Renal cortical epithelial cell (primary cell): Measurements from ENCODE around the gene NF1. TPM values are rescaled to one million over a fixed set of nuclear protein-coding genes. Genes with fewer than 3 reads are reported as not detected.

Experiments
- DNase-seq: peaks from one replicate; pipeline ENCODE4 v3.0.0-alpha.2; 2011; ENCODE audit warnings: low read depth
- total RNA-seq: library from RNA; depleted of rRNA; stranded (reverse); fragments of >200 nt; gene quantifications from 2 replicates; pipeline ENCODE4 v1.2.3, GENCODE V29; 2014

Gene NF1
- total RNA-seq, 1 donor from 2014 or later = 121 TPM

- DNase-seq = no peak
Measured at GRCh38 chr17:31401456-31402254, 306.9 kb downstream of the NF1 start.

GRCh38 chr17:31404028-31404949, 309.5 kb downstream of the NF1 start:
- DNase-seq = no peak

- DNase-seq = no peak
Measured at GRCh38 chr17:31405890-31406371, 311.2 kb downstream of the NF1 start.

- no peak for DNase-seq
Measured at GRCh38 chr17:31408586-31408985, 313.8 kb downstream of the NF1 start.

GRCh38 chr17:31411707-31412285, 317.0 kb downstream of the NF1 start:
- no peak for DNase-seq

- DNase-seq = no peak
Measured at GRCh38 chr17:31412511-31412910, 317.7 kb downstream of the NF1 start.

GRCh38 chr17:31413081-31413799, 318.5 kb downstream of the NF1 start:
- no peak for DNase-seq

- DNase-seq = peak; percentile 16
Measured at GRCh38 chr17:31413874-31414549, 319.2 kb downstream of the NF1 start.

- DNase-seq = no peak
Measured at GRCh38 chr17:31414550-31414918, 319.8 kb downstream of the NF1 start.

GRCh38 chr17:31415004-31415454, 320.3 kb downstream of the NF1 start:
- DNase-seq = no peak

- no peak for DNase-seq
Measured at GRCh38 chr17:31415640-31416502, 321.1 kb downstream of the NF1 start.

- DNase-seq = no peak
Measured at GRCh38 chr17:31416503-31416923, 321.7 kb downstream of the NF1 start.

- DNase-seq = no peak
Measured at GRCh38 chr17:31417051-31417792, 322.4 kb downstream of the NF1 start.

GRCh38 chr17:31418773-31419350, 324.1 kb downstream of the NF1 start:
- DNase-seq = no peak

GRCh38 chr17:31422443-31422842, 327.7 kb downstream of the NF1 start:
- DNase-seq = no peak

GRCh38 chr17:31424944-31425281, 330.1 kb downstream of the NF1 start:
- DNase-seq = no peak

- DNase-seq = no peak
Measured at GRCh38 chr17:31425282-31426040, 330.7 kb downstream of the NF1 start.
